ENCODE measurements around the gene ARHGEF26.

DNA sequence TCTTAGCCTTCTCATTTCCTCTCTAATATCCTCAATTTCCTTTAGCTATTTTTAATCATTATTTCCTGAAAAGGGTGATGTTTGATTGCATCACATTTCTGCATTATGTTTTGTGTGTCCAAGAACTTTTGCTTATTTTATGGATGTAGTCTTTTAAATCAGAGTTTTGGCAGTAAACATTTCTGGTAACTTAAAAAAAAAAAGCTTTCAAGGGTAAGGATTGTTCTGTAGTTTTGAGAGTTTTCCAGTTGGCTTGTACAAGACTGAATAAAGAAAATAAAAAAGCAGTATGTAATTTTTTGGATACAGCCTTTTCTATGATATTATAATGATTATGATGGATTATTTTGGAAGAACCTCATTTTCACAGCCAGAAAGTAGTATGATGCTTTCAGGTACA is 103.7 kb downstream of the ARHGEF26 start:
- TF ChIP-seq, protein P1, sequence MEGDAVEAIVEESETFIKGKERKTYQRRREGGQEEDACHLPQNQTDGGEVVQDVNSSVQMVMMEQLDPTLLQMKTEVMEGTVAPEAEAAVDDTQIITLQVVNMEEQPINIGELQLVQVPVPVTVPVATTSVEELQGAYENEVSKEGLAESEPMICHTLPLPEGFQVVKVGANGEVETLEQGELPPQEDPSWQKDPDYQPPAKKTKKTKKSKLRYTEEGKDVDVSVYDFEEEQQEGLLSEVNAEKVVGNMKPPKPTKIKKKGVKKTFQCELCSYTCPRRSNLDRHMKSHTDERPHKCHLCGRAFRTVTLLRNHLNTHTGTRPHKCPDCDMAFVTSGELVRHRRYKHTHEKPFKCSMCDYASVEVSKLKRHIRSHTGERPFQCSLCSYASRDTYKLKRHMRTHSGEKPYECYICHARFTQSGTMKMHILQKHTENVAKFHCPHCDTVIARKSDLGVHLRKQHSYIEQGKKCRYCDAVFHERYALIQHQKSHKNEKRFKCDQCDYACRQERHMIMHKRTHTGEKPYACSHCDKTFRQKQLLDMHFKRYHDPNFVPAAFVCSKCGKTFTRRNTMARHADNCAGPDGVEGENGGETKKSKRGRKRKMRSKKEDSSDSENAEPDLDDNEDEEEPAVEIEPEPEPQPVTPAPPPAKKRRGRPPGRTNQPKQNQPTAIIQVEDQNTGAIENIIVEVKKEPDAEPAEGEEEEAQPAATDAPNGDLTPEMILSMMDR (IDR thresholded peaks at IDR 0.05) = no peak
- TF ChIP-seq EP300 (IDR thresholded peaks at IDR 0.05) = no peak
